IMR-90 (cell line): ENCODE results near the gene PCCA. TPM values are rescaled to one million over a fixed set of nuclear protein-coding genes. Genes with fewer than 3 reads are reported as not detected.

Source experiments
- ATAC-seq: fragments of 200-7000 bp; cut with Tn5 transposase; 2 replicates; pipeline ENCODE4 v1.9.1; 2020; ENCODE audit warnings: low read depth, mild to moderate bottlenecking, moderate library complexity
- BruUV-seq: library from RNA; stranded (reverse); fragments of 400-500 nt; replicated peaks from 2 replicates; lab custom pipeline; 2021; lab: Mats Ljungman, UMichigan
- CTCF ChIA-PET: fragments of 300-600 bp; formaldehyde crosslinking; extraction: SDS; loops from one replicate; lab custom pipeline; 2021; ENCODE audit warnings: antibody characterized with exemption; lab: Yijun Ruan, JAX
- POLR2A ChIA-PET: fragments of 300-600 bp; sonication (Branson Sonifier 250); formaldehyde crosslinking; loops from one replicate; lab custom pipeline; 2022; ENCODE audit warnings: antibody characterized with exemption; ENCODE audit not compliant: unreplicated experiment; lab: Charles Lee
- DNase-seq: peaks from one replicate; pipeline ENCODE4 v3.0.0; 2013
- H2AFZ ChIP-seq: replicated peaks from 2 replicates; pipeline ENCODE3; 2013; ENCODE audit warnings: low read length, mild to moderate bottlenecking; ENCODE audit not compliant: poor library complexity
- H2AK5ac ChIP-seq: 2 replicates; pipeline ENCODE4 v1.6.1; 2013; ENCODE audit warnings: low read depth, low read length, inconsistent platforms
- H2AK9ac ChIP-seq: replicated peaks from 2 replicates; pipeline ENCODE3; 2013; ENCODE audit warnings: mild to moderate bottlenecking, low read depth, low read length, moderate library complexity; ENCODE audit not compliant: poor library complexity
- H2BK120ac ChIP-seq: 2 replicates; pipeline ENCODE4 v1.6.1; 2013; ENCODE audit warnings: low read depth, low read length, inconsistent platforms
- H2BK15ac ChIP-seq: 3 replicates; pipeline ENCODE4 v1.6.1; 2013; ENCODE audit warnings: low read depth, low read length, inconsistent platforms
- H2BK20ac ChIP-seq: 2 replicates; pipeline ENCODE4 v1.6.1; 2013; ENCODE audit warnings: low read depth, mild to moderate bottlenecking, inconsistent platforms, low read length, moderate library complexity
- H2BK5ac ChIP-seq: 2 replicates; pipeline ENCODE4 v1.6.1; 2013; ENCODE audit warnings: mild to moderate bottlenecking, low read depth, low read length, inconsistent platforms; ENCODE audit not compliant: poor library complexity, severe bottlenecking
- H3K14ac ChIP-seq: replicated peaks from 2 replicates; pipeline ENCODE4 v1.6.1; 2013; ENCODE audit warnings: low read depth, low read length, inconsistent platforms
- H3K18ac ChIP-seq: 2 replicates; pipeline ENCODE4 v1.6.1; 2013; ENCODE audit warnings: low read depth, low read length, control low read depth
- H3K23ac ChIP-seq: 2 replicates; pipeline ENCODE4 v1.6.1; 2013; ENCODE audit warnings: low read depth, low read length, inconsistent platforms
- H3K27ac ChIP-seq: 2 replicates; pipeline ENCODE4 v1.5.1; 2013; ENCODE audit warnings: mild to moderate bottlenecking, control low read depth, low read length; ENCODE audit not compliant: insufficient read depth
- H3K27me3 ChIP-seq: 2 replicates; pipeline ENCODE4 v1.6.1; 2013; ENCODE audit warnings: low read length; ENCODE audit not compliant: control insufficient read depth, insufficient read depth
- H3K36me3 ChIP-seq: 2 replicates; pipeline ENCODE4 v1.6.1; 2013; ENCODE audit warnings: low read length, mixed read lengths; ENCODE audit not compliant: control insufficient read depth, insufficient read depth
- H3K4ac ChIP-seq: 2 replicates; pipeline ENCODE4 v1.6.1; 2013; ENCODE audit warnings: low read depth, low read length, inconsistent platforms
- H3K4me1 ChIP-seq: 2 replicates; pipeline ENCODE4 v1.6.1; 2013; ENCODE audit warnings: low read length, mixed read lengths; ENCODE audit not compliant: control insufficient read depth, insufficient read depth
- H3K4me2 ChIP-seq: 2 replicates; pipeline ENCODE4 v1.6.1; 2013; ENCODE audit warnings: low read depth, mild to moderate bottlenecking, control low read depth, low read length, moderate library complexity
- H3K4me3 ChIP-seq: 2 replicates; pipeline ENCODE4 v1.5.1; 2013; ENCODE audit warnings: low read depth, mild to moderate bottlenecking, control low read depth, low read length, moderate library complexity; ENCODE audit not compliant: insufficient read depth
- H3K56ac ChIP-seq: 2 replicates; pipeline ENCODE4 v1.6.1; 2013; ENCODE audit warnings: low read length, inconsistent platforms; ENCODE audit not compliant: insufficient read depth; ENCODE audit errors: extremely low read depth
- H3K79me1 ChIP-seq, 2 experiments: 2 replicates each; pipeline ENCODE4 v1.6.1; 2013; ENCODE audit warnings: low read length in 2 of 2, inconsistent platforms in 1 of 2, low read depth in 1 of 2
- H3K9ac ChIP-seq: 2 replicates; pipeline ENCODE4 v1.6.1; 2013; ENCODE audit warnings: low read depth, low read length, control low read depth
- H3K9me1 ChIP-seq: 2 replicates; pipeline ENCODE4 v1.6.1; 2013; ENCODE audit warnings: low read length, inconsistent platforms; ENCODE audit not compliant: insufficient read depth
- H3K9me3 ChIP-seq: 2 replicates; pipeline ENCODE4 v1.6.1; 2013; ENCODE audit warnings: low read length; ENCODE audit not compliant: control insufficient read depth, insufficient read depth
- H4K20me1 ChIP-seq: 2 replicates; pipeline ENCODE4 v1.6.1; 2013; ENCODE audit warnings: low read length, inconsistent platforms; ENCODE audit not compliant: insufficient read depth
- H4K5ac ChIP-seq: 2 replicates; pipeline ENCODE4 v1.6.1; 2013; ENCODE audit warnings: mild to moderate bottlenecking, low read depth, low read length, control low read depth
- H4K8ac ChIP-seq, 2 experiments: 2 replicates each; pipeline ENCODE4 v1.6.1; 2013; ENCODE audit warnings: low read depth in 2 of 2, low read length in 2 of 2, control low read depth in 1 of 2, inconsistent platforms in 1 of 2
- H4K91ac ChIP-seq: 2 replicates; pipeline ENCODE4 v1.6.1; 2013; ENCODE audit warnings: low read depth, low read length, inconsistent platforms; ENCODE audit not compliant: insufficient read depth
- BHLHE40 ChIP-seq: fragments of 150-350 bp; IDR thresholded peaks from 2 replicates; pipeline ENCODE4 v1.6.1; 2016; ENCODE audit warnings: mild to moderate bottlenecking, low read depth, low read length
- CEBPB ChIP-seq: IDR thresholded peaks from 2 replicates; pipeline ENCODE4 v1.6.1; 2012; ENCODE audit warnings: low read depth, low read length, improper control_type of control experiment
- CHD1 ChIP-seq: IDR thresholded peaks from 2 replicates; pipeline ENCODE4 v1.6.1; 2012; ENCODE audit warnings: low read depth, low read length, improper control_type of control experiment
- CTCF ChIP-seq: conservative IDR thresholded peaks from 2 replicates; pipeline ENCODE4 v1.5.1; 2012; ENCODE audit warnings: mild to moderate bottlenecking, low read depth, low read length, improper control_type of control experiment
- ELK1 ChIP-seq: fragments of 150-350 bp; IDR thresholded peaks from 2 replicates; pipeline ENCODE4 v1.6.1; 2016; ENCODE audit warnings: low read depth, mild to moderate bottlenecking, low read length, moderate library complexity, borderline replicate concordance
- FOS ChIP-seq: fragments of 150-350 bp; IDR thresholded peaks from 2 replicates; pipeline ENCODE4 v1.6.1; 2016; ENCODE audit warnings: low read depth, low read length
- MAFK ChIP-seq: IDR thresholded peaks from 2 replicates; pipeline ENCODE4 v1.6.1; 2012; ENCODE audit warnings: low read depth, low read length, improper control_type of control experiment
- MAZ ChIP-seq: IDR thresholded peaks from 2 replicates; pipeline ENCODE4 v1.6.1; 2012; ENCODE audit warnings: low read depth, mild to moderate bottlenecking, low read length, improper control_type of control experiment, moderate library complexity, borderline replicate concordance
- MXI1 ChIP-seq: IDR thresholded peaks from 2 replicates; pipeline ENCODE4 v1.6.1; 2012; ENCODE audit warnings: low read depth, mild to moderate bottlenecking, low read length, moderate library complexity, borderline replicate concordance
- NFE2L2 ChIP-seq: fragments of 150-350 bp; IDR thresholded peaks from 2 replicates; pipeline ENCODE4 v1.6.1; 2016; ENCODE audit warnings: low read depth, mild to moderate bottlenecking, low read length
- POLR2A ChIP-seq: IDR thresholded peaks from 2 replicates; pipeline ENCODE4 v1.6.1; 2012; ENCODE audit warnings: mild to moderate bottlenecking, low read depth, low read length
- RAD21 ChIP-seq: IDR thresholded peaks from 2 replicates; pipeline ENCODE4 v1.6.1; 2012; ENCODE audit warnings: low read length, improper control_type of control experiment
- RCOR1 ChIP-seq: IDR thresholded peaks from 2 replicates; pipeline ENCODE4 v1.6.1; 2012; ENCODE audit warnings: mild to moderate bottlenecking, low read length, improper control_type of control experiment; ENCODE audit not compliant: insufficient replicate concordance
- RFX5 ChIP-seq: IDR thresholded peaks from 2 replicates; pipeline ENCODE4 v1.8.0; 2012; ENCODE audit warnings: low read depth, mild to moderate bottlenecking, low read length, moderate library complexity
- SMC3 ChIP-seq: fragments of 150-350 bp; IDR thresholded peaks from 2 replicates; pipeline ENCODE4 v1.6.1; 2016; ENCODE audit warnings: low read depth, mild to moderate bottlenecking, antibody characterized with exemption, low read length, moderate library complexity
- USF2 ChIP-seq: fragments of 150-350 bp; IDR thresholded peaks from 2 replicates; pipeline ENCODE4 v1.6.1; 2017; ENCODE audit warnings: mild to moderate bottlenecking, antibody characterized with exemption, low read length, low read depth
- WGBS, 2 experiments: methylation state at CpG; one replicate each; pipeline versions ENCODE4 v1.1.5 to v1.1.7; 2013; ENCODE audit warnings: missing lambda C conversion rate in 2 of 2; ENCODE audit not compliant: insufficient read length in 1 of 2; ENCODE audit errors: extremely low coverage in 2 of 2; 5-methylcytosine and 5-hydroxymethylcytosine counted together
- dilution Hi-C: fragments of 300-500 bp; cut with HindIII; formaldehyde crosslinking; loops from one replicate; pipeline ENCODE4 v1.14.3; 2018; ENCODE audit warnings: low sequenced_read_pairs; ENCODE audit not compliant: unreplicated experiment
- in situ Hi-C: fragments of 300-500 bp; cut with MboI; formaldehyde crosslinking; loops from 3 replicates; pipeline ENCODE4 v1.14.3; 2019; ENCODE audit warnings: low sequenced_read_pairs, inconsistent platforms, mixed read lengths
- intact Hi-C: fragments of 100-400 bp; cut with micrococcal nuclease; formaldehyde crosslinking; loops from 2 replicates; pipeline ENCODE4 v1.10.0; 2022
- polyA plus RNA-seq, 3 experiments: library from polyadenylated mRNA; depleted of rRNA; stranded (reverse); fragments of >200 nt; gene quantifications; 2 replicates each; pipeline ENCODE4 v1.2.3, GENCODE V29; 2012; ENCODE audit warnings: low replicate concordance in 1 of 3
- total RNA-seq: library from RNA; depleted of rRNA; stranded (reverse); fragments of >200 nt; gene quantifications from 2 replicates; pipeline ENCODE4 v1.2.3, GENCODE V29; 2012

Gene PCCA
- total and polyA plus RNA-seq, 2 of the 4 experiments (the other 2 are of a cell fraction) = 7.6 to 24.0 TPM

- no peak overlapping the region for H2BK20ac ChIP-seq
- no peak overlapping the region for H4K5ac ChIP-seq
- no peak for ATAC-seq
- no peak overlapping the region for H3K23ac ChIP-seq
- no CpG with 5 or more reads among the region's 4 CpGs for WGBS, 2 experiments
- H2BK5ac ChIP-seq = no peak overlapping the region
- TF ChIP-seq RCOR1 (no peak), BHLHE40 (no peak), POLR2A (no peak), MXI1 (no peak), MAFK (no peak), CTCF (no peak), RFX5 (no peak), NFE2L2 (no peak), SMC3 (no peak), USF2 (no peak), MAZ (no peak), ELK1 (no peak), FOS (no peak), RAD21 (no peak), CHD1 (no peak), CEBPB (no peak)
- no peak overlapping the region for H4K91ac ChIP-seq
- H2AK5ac ChIP-seq = no peak overlapping the region
- H3K9me1 ChIP-seq = peaks cover 14% of the 10 kb centered on the region
- H3K18ac ChIP-seq = no peak overlapping the region
- dilution Hi-C loops = no loop called here
- H3K4ac ChIP-seq = no peak overlapping the region
- no peaks in the 10 kb centered on the region for H3K9me3 ChIP-seq
- H2BK120ac ChIP-seq = no peak overlapping the region
- H3K14ac ChIP-seq = no peak overlapping the region
- no peak overlapping the region for H4K8ac ChIP-seq
- H3K4me1 ChIP-seq = peaks cover 11% of the 10 kb centered on the region
- POLR2A ChIA-PET = no interaction called here
- in situ Hi-C loops = no loop called here
- peaks cover 0 to 18% of the 10 kb centered on the region in 2 experiments; a peak in 2 of 4 replicates for H3K79me1 ChIP-seq
- H3K56ac ChIP-seq = no peak overlapping the region
- intact Hi-C loops = no loop called here
- H3K36me3 ChIP-seq = peaks cover 4% of the 10 kb centered on the region; the same call in 1 of the 2 replicates
- no TSS peak for BruUV-seq
- H3K27me3 ChIP-seq = no peaks in the 10 kb centered on the region
- no peak overlapping the region for H3K4me3 ChIP-seq
- no peak overlapping the region for H3K9ac ChIP-seq
- no peak overlapping the region for H3K27ac ChIP-seq
- H2AK9ac ChIP-seq = no peak overlapping the region
- H2BK15ac ChIP-seq = no peak overlapping the region
- CTCF ChIA-PET = no interaction called here
- H3K4me2 ChIP-seq = no peak overlapping the region
- no peaks in the 10 kb centered on the region for H4K20me1 ChIP-seq
- no peak overlapping the region for H2AFZ ChIP-seq
- no peak for DNase-seq
These were observed 347.2 kb downstream of the PCCA start for GRCh38 chr13:100436099-100436498.
